C4-2B (cell line): ENCODE data around the gene PSMB5.

Experiments
- CTCF ChIP-seq: fragments of 450-650 bp; conservative IDR thresholded peaks from 2 replicates; pipeline ENCODE4 v1.5.1; 2017; ENCODE audit warnings: mild to moderate bottlenecking
- ZFX ChIP-seq: fragments of 450-650 bp; IDR thresholded peaks from 2 replicates; pipeline ENCODE4 v1.6.1; 2017

DNA sequence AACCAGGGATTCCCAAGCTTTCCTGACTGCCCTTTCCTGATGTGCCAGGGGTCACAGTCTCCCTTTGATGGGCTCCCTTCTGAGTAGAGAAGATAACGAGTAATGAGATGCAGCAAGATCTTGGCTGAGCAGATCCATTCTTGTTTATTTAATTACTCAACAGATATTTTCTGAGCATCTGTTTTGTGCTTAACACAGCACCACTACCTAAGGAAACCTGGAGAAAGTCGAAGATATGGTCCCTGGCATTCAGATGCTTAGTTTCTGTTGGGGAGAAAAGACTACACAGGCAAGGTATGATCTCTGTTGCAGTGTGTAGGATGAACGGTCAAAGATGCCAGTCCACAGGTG lies 56.2 kb downstream of the PSMB5 start:
- TF ChIP-seq CTCF (no peak), ZFX (no peak)
